Right lobe of liver (tissue), 6 donors: ENCODE measurements around the gene GRAMD1C. TPM values are rescaled to one million over a fixed set of nuclear protein-coding genes. Genes with fewer than 3 reads are reported as not detected.
A peak's percentile ranks its signal among the peaks of the same experiment; 100 is the strongest.

Experiments
- ATAC-seq, 4 donors: fragments of 200-7000 bp; cut with Tn5 transposase; one replicate each; pipeline ENCODE4 v1.9.1; 2020; ENCODE audit warnings: mild to moderate bottlenecking in 4 of 4, moderate library complexity in 4 of 4
- DNase-seq, 3 donors: peaks; one replicate each; pipeline ENCODE4 v3.0.0-alpha.2; 2020
- H3K27ac ChIP-seq, 3 donors: fragments of 200-600 bp; one replicate each; pipeline ENCODE4 v1.8.0; 2022
- H3K27me3 ChIP-seq, 2 donors: fragments of 200-600 bp; one replicate each; pipeline ENCODE4 v1.8.0; 2022
- H3K36me3 ChIP-seq, 4 donors: fragments of 200-600 bp; sonication (generic) in 1 of 4; one replicate each; pipeline versions ENCODE4 v1.5.1 to v1.8.0; 2017 to 2022; ENCODE audit warnings: control low read depth in 1 of 4
- H3K4me1 ChIP-seq, 4 donors: fragments of 200-600 bp; sonication (generic) in 1 of 4; one replicate each; pipeline versions ENCODE4 v1.5.1 to v1.8.0; 2017 to 2022; ENCODE audit warnings: control low read depth in 1 of 4
- H3K4me3 ChIP-seq, 3 donors: fragments of 200-600 bp; one replicate each; pipeline ENCODE4 v1.8.0; 2022
- H3K9me3 ChIP-seq, 4 donors: fragments of 200-600 bp; sonication (generic) in 1 of 4; one replicate each; pipeline versions ENCODE4 v1.5.1 to v1.8.0; 2017 to 2022; ENCODE audit warnings: control low read depth in 1 of 4
- POLR2A ChIP-seq: fragments of 450-650 bp; IDR thresholded peaks from one replicate; pipeline ENCODE4 v1.6.1; 2017; ENCODE audit warnings: antibody characterized with exemption, mild to moderate bottlenecking
- WGBS: methylation state at CpG from one replicate; pipeline ENCODE4 v1.1.6; 2018; ENCODE audit warnings: low coverage, low lambda C conversion rate; ENCODE audit not compliant: insufficient coverage; ENCODE audit errors: missing lambda C conversion rate; 5-methylcytosine and 5-hydroxymethylcytosine counted together
- intact Hi-C, 2 donors: fragments of 100-400 bp; cut with DNase I; formaldehyde crosslinking; loops; one replicate each; pipeline versions ENCODE4 v1.11.2 to v1.14.1; 2022
- total RNA-seq, 6 experiments: library from RNA; depleted of rRNA in 2 of 6; stranded (reverse); fragments of >200 nt in 2 of 6; fragmentation: NEBNext Ultra II Directional in 3 of 6; extraction: Animal tissue kit (Norgen Biotek cat#: 25700) in 3 of 6; gene quantifications; one replicate each; pipeline versions ENCODE4 v1.1.0 to v1.2.4, GENCODE V29; 2016 to 2023
- TF ChIP-seq, protein P1 (sequence below), 4 donors: fragments of 200-600 bp in 3 of 4; fragments of 450-650 bp in 1 of 4; IDR thresholded peaks; one replicate each; pipeline versions ENCODE4 v1.5.1 to v1.8.0; 2016 to 2022; ENCODE audit warnings: antibody characterized with exemption in 4 of 4, mild to moderate bottlenecking in 2 of 4
- donor health status: DM: no; HTN: yes; CAD: no.
- donor health status: DM: no; HTN: no; CAD: no.
- donor health status: DM: no; HTN: no; CAD: no.
- donor health status: DM: no; HTN: yes; CAD: no.
- donor health status: DM: no; HTN: yes; CAD: no.

The GRAMD1C gene
- total RNA-seq, 6 experiments from 2014 or later: 7.6 to 16.9 (median 11.1) TPM

DNA sequence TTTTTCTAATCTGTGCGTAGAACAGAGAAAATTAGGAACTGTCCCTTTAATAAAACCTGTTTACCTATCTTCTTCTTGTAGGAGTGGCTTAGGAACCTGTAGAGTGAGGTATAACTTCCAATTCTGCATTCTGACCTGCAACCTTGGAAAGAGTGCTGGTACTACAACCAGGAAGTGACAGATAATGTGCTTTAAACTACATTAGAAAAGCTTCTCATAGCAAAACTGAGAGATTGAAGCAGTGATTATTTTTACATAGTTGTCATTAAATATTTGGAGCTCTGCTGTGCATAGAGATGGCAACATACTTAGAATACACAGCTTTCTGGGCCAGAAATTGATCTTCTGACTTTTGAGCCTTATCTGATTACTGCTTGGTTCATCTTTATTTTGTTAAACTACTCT is 58.8 kb downstream of the GRAMD1C start:
- H3K27ac ChIP-seq: peak overlapping the region; percentile 30 to 72 (median 65)
- intact Hi-C loops: no loop called here
- ATAC-seq: peak; percentile 91 to 97 (median 94)
- TF ChIP-seq POLR2A: peak; percentile 81
- TF ChIP-seq, protein P1, sequence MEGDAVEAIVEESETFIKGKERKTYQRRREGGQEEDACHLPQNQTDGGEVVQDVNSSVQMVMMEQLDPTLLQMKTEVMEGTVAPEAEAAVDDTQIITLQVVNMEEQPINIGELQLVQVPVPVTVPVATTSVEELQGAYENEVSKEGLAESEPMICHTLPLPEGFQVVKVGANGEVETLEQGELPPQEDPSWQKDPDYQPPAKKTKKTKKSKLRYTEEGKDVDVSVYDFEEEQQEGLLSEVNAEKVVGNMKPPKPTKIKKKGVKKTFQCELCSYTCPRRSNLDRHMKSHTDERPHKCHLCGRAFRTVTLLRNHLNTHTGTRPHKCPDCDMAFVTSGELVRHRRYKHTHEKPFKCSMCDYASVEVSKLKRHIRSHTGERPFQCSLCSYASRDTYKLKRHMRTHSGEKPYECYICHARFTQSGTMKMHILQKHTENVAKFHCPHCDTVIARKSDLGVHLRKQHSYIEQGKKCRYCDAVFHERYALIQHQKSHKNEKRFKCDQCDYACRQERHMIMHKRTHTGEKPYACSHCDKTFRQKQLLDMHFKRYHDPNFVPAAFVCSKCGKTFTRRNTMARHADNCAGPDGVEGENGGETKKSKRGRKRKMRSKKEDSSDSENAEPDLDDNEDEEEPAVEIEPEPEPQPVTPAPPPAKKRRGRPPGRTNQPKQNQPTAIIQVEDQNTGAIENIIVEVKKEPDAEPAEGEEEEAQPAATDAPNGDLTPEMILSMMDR (IDR thresholded peaks at IDR 0.05): no peak
- H3K9me3 ChIP-seq: no peaks in the 10 kb centered on the region
- DNase-seq: no peak
- WGBS: 12% methylated on average over 1 of the region's 1 CpG
- H3K27me3 ChIP-seq: no peaks in the 10 kb centered on the region
- peaks cover 0 to 5% (median 0%) of the 10 kb centered on the region in 4 donors for H3K4me1 ChIP-seq
- peak overlapping the region; percentile 15 to 54 (median 40) for H3K4me3 ChIP-seq
- H3K36me3 ChIP-seq: no peaks in the 10 kb centered on the region

DNA sequence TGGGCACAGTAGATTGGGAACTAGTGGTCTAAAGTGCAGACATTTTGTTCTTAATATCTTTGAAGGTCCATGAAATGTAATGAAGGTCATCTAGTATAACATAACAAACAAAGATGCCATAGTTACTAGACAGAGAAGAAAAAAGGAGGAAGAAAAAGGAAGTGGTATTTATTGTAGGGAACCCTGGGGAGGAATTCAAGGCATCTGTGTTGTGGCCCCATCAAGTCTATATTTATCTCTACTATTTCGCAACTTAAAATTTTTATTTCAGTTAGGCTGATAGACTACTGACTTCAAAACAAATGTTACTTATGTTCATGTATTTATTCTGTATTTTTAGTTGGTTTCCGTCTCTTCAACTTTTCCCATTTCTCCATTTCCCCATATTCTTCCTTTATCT is 60.3 kb downstream of the GRAMD1C start:
- intact Hi-C loops: no loop called here
- TF ChIP-seq, protein P1 (IDR thresholded peaks at IDR 0.05): no peak
- TF ChIP-seq POLR2A: no peak
- no peaks in the 10 kb centered on the region for H3K27me3 ChIP-seq
- DNase-seq (no peak), ATAC-seq (peak in 3 of 4 donors; percentile 14 to 29 (median 21))
- peak overlapping the region in 2 of 3 donors; percentile 40 to 54 for H3K4me3 ChIP-seq
- no peaks in the 10 kb centered on the region for H3K36me3 ChIP-seq
- no peaks in the 10 kb centered on the region for H3K9me3 ChIP-seq
- peak overlapping the region in 2 of 3 donors; percentile 65 to 72 for H3K27ac ChIP-seq
- WGBS: 23% methylated on average over 2 of the region's 2 CpGs
- H3K4me1 ChIP-seq: peaks cover 0 to 5% (median 0%) of the 10 kb centered on the region in 4 donors

DNA sequence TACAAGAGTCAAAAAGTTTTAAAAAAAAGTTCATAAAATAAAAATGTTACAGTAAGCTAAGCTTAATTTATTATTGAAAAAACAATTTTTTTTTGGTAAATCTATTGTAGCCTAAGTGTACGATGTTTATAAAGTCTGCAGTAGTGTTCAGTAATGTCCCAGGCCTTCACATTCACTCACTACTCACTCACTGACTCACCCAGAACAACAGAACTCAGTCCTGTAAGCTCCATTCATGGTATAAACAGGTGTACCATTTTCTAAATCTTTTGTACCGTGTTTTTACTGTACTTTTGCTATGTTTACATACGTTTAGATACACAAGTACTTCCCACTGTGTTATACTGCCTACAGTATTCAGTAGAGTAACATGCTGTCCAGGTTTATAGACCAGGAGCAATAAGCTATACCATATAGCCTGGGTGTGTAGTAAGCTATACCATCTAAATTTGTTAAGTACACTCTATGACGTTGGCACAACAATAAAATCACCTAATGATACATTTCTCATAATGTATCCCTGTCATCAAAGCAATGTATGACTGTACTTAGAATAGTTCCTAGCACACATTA is 68.1 kb downstream of the GRAMD1C start:
- Histone ChIP-seq H3K4me1 (no peaks in the 10 kb centered on the region), H3K9me3 (no peaks in the 10 kb centered on the region), H3K27me3 (no peaks in the 10 kb centered on the region), H3K4me3 (no peak overlapping the region), H3K27ac (no peak overlapping the region), H3K36me3 (peaks cover 0 to 4% (median 0%) of the 10 kb centered on the region in 4 donors)
- TF ChIP-seq, protein P1 (IDR thresholded peaks at IDR 0.05): no peak
- TF ChIP-seq POLR2A: no peak
- ATAC-seq (no peak), DNase-seq (no peak)
- intact Hi-C loops: no loop called here
- WGBS: 91% methylated on average over 4 of the region's 4 CpGs

DNA sequence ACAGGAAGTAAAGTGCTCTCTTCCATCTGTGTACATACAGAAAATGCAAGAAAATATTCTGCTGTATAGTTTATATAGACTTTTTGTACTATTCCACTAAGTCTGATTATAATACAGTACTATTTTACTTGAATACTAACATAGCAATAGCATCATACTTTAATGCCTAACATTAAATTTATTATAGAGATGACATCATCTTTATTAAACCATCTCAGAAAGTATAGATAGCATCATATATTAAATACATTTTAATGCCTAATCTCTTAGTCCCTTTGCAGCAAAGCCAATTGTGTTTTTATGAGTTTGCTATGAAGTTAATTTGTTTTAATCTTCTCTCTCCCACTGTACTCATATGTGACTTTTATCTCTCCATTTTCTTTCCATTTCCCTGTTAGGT is 69.5 kb downstream of the GRAMD1C start:
- Histone ChIP-seq H3K4me1 (peaks cover 0 to 6% (median 0%) of the 10 kb centered on the region in 4 donors), H3K27me3 (no peaks in the 10 kb centered on the region), H3K27ac (no peak overlapping the region), H3K4me3 (no peak overlapping the region), H3K9me3 (no peaks in the 10 kb centered on the region), H3K36me3 (peaks cover 0 to 4% (median 0%) of the 10 kb centered on the region in 4 donors)
- intact Hi-C loops: no loop called here
- TF ChIP-seq, protein P1 (IDR thresholded peaks at IDR 0.05): no peak
- no peak for TF ChIP-seq POLR2A
- DNase-seq (no peak), ATAC-seq (no peak)
